HG03439 (cell line): ENCODE results near the gene PRRC2C.
A peak's percentile ranks its signal among the peaks of the same experiment; 100 is the strongest.
"Not testable (repeated sequence)": the region's sequence is repeated elsewhere in the genome, so short reads cannot be mapped to it uniquely, and the experiment has no call there.

Experiments
- ATAC-seq: cut with Tn5 transposase; IDR thresholded peaks from one replicate; pipeline ENCODE4 v1.9.1; 2021; ENCODE audit warnings: mild to moderate bottlenecking, moderate library complexity; ENCODE audit not compliant: unreplicated experiment

The PRRC2C gene

GRCh38 chr1:171495444-171495843 is 10.1 kb downstream of the PRRC2C start:
- no peak for ATAC-seq

- no peak for ATAC-seq
These were observed 15.0 kb downstream of the PRRC2C start for GRCh38 chr1:171500304-171500703.

GRCh38 chr1:171500803-171501202 is 15.5 kb downstream of the PRRC2C start:
- no peak for ATAC-seq

- ATAC-seq = peak; percentile 82
These were observed 16.1 kb downstream of the PRRC2C start for GRCh38 chr1:171501305-171502024.

- no peak for ATAC-seq
These were observed 21.4 kb downstream of the PRRC2C start for GRCh38 chr1:171506525-171507304.

- ATAC-seq = no peak
These were observed 22.1 kb downstream of the PRRC2C start for GRCh38 chr1:171507435-171507834.

- no peak for ATAC-seq
These were observed 23.9 kb downstream of the PRRC2C start for GRCh38 chr1:171509191-171509590.

GRCh38 chr1:171513743-171514142 is 28.4 kb downstream of the PRRC2C start:
- no peak for ATAC-seq

GRCh38 chr1:171515299-171515698 is 30.0 kb downstream of the PRRC2C start:
- ATAC-seq = no peak

- ATAC-seq = no peak
These were observed 30.4 kb downstream of the PRRC2C start for GRCh38 chr1:171515741-171516140.

GRCh38 chr1:171521567-171521966 is 36.2 kb downstream of the PRRC2C start:
- no peak for ATAC-seq

GRCh38 chr1:171530676-171531075 is 45.3 kb downstream of the PRRC2C start:
- no peak for ATAC-seq

GRCh38 chr1:171532520-171532919 is 47.2 kb downstream of the PRRC2C start:
- no peak for ATAC-seq

- ATAC-seq = no peak
These were observed 60.2 kb downstream of the PRRC2C start for GRCh38 chr1:171545523-171545922.

GRCh38 chr1:171550050-171550449 is 64.7 kb downstream of the PRRC2C start:
- ATAC-seq = no peak

GRCh38 chr1:171550598-171551100 is 65.3 kb downstream of the PRRC2C start:
- not testable (repeated sequence) for ATAC-seq

- not testable (repeated sequence) for ATAC-seq
These were observed 68.6 kb downstream of the PRRC2C start for GRCh38 chr1:171553960-171554359.

- ATAC-seq = no peak
These were observed 78.3 kb downstream of the PRRC2C start for GRCh38 chr1:171563675-171564074.

GRCh38 chr1:171566467-171566866 is 81.1 kb downstream of the PRRC2C start:
- ATAC-seq = no peak

GRCh38 chr1:171570295-171570694 is 85.0 kb downstream of the PRRC2C start:
- ATAC-seq = no peak

GRCh38 chr1:171576144-171576543 is 90.8 kb downstream of the PRRC2C start:
- no peak for ATAC-seq

- ATAC-seq = no peak
These were observed 95.9 kb downstream of the PRRC2C start for GRCh38 chr1:171581226-171581625.
